Bronchial epithelial cell (primary cell): ENCODE data around the gene ABO. TPM values are rescaled to one million over a fixed set of nuclear protein-coding genes. Genes with fewer than 3 reads are reported as not detected.

Source experiments
- DNase-seq: peaks from one replicate; pipeline ENCODE4 v3.0.0-alpha.2; 2010; ENCODE audit warnings: low read depth
- FAIRE-seq: peaks from 2 replicates; lab custom pipeline; 2011; peaks lifted over from hg19 to GRCh38; lab: Jason Lieb, UNC
- H3K27me3 ChIP-seq: 2 replicates; pipeline ENCODE4 v1.5.1; 2011; ENCODE audit warnings: low read length; ENCODE audit not compliant: control insufficient read depth, insufficient read depth
- H3K36me3 ChIP-seq: 2 replicates; pipeline ENCODE4 v1.5.1; 2011; ENCODE audit warnings: low read length; ENCODE audit not compliant: control insufficient read depth, insufficient read depth
- H3K4me3 ChIP-seq: 2 replicates; pipeline ENCODE4 v1.5.1; 2011; ENCODE audit warnings: mild to moderate bottlenecking, low read depth, low read length, control low read depth
- CTCF ChIP-seq: IDR thresholded peaks from 2 replicates; pipeline ENCODE4 v1.5.1; 2011; ENCODE audit warnings: mild to moderate bottlenecking, moderate library complexity, low read length, control low read depth, inconsistent platforms; ENCODE audit not compliant: insufficient read depth, severe bottlenecking
- total RNA-seq: library from RNA; depleted of rRNA; stranded (reverse); fragments of >200 nt; gene quantifications from 2 replicates; pipeline ENCODE4 v1.2.1, GENCODE V29; 2014

Gene ABO
- total RNA-seq, 1 donor from 2014 or later, result 1.8 TPM

GRCh38 chr9:133276923-133277322, 1.9 kb upstream of the ABO start:
- no peak for DNase-seq
- peaks cover 11% of the 10 kb centered on the region for H3K27me3 ChIP-seq
- H3K4me3 ChIP-seq, result no peak overlapping the region
- no peaks in the 10 kb centered on the region for H3K36me3 ChIP-seq
- no peak for TF ChIP-seq CTCF
- FAIRE-seq, result no peak

DNA sequence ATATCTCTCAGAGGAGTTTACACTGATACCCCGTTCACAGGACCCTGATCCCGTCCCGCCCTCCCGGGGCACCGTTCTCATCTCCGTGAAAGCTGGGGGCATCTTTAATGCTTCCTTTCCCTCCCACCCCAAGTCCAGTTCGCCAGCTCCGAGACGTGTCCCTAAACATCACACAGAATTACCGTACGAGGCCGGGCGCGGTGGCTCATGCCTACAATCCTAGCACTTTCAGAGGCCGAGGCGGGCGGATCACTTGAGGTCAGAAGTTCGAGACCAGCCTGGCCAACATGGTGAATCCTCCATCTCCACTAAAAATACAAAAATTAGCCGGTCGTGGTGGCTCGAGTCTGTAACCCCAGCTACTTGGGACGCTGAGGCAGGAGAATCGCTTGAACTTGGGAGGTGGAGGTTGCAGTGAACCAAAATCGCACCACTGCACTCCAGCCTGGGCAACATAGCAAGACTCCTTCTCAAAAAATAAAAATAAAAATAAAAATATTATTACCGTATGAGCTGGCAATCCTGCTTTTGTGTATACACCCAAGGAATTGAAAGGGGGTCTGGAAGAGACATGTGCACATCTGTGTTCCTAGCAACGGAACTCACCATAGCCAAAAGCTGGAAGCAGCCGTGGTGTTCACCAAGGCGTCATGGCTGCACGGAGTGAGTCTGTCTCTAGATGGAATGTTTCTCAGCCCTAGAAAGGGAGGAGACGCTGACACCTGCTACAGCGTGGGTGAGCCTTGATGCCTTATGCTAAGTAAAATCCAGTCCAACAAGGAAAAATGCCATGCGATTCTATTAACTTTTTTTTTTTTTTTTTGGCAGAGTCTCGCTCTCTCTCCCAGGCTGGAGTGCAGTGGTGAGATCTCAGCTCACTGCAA, 1.2 kb upstream of the ABO start:
- H3K27me3 ChIP-seq, result peaks cover 10% of the 10 kb centered on the region
- no peak for DNase-seq

DNA sequence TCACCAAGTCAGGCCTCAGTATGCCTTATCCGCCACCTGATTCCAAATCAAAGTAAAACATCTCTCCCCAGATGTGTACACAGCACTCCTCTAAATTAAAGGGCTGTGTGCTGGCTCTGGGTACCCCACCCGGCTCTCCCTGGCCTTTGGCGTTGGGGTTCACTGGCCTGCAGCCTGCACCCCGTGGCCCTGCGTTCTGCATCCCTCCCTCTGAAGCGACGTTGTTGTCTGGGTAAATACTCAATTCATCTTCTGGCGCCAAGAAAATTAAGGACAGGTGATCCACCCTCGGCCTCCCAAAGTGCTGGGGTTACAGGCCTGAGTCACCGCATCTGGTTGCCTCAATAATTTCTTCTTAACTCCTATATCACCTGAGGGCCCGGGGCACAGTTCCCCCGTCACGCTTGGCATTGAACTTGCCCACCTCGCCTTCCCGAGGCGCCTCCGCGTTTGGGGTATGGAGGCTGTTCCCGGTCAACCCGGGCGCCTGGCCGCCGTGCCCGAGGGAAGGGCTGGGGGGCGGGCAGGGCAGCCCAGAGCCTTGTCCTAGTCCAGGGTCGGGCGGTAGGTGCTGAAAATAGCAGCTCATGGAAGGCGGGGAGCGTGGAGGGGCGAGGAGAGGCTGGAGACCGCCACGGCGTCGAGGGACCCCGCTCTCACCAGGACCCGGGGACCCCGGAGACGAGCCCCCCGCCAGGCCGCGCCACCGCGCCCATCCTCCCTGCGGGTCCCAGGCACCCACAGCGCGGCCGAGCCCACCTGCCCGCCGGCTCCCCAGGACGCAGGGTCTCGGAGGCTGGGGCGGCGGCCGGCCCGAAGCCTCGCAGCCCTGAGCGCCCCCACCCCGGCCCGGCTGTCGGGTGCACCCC, 531 bp downstream of the ABO start:
- H3K36me3 ChIP-seq, result no peaks in the 10 kb centered on the region
- TF ChIP-seq CTCF, result no peak
- H3K27me3 ChIP-seq, result peaks cover 5% of the 10 kb centered on the region
- peak overlapping the region; percentile 9 for H3K4me3 ChIP-seq
- DNase-seq (no peak), FAIRE-seq (no peak)

More for the DNA sequence above, 1.2 kb upstream of the ABO start:
- Histone ChIP-seq H3K4me3 (no peak overlapping the region), H3K36me3 (no peaks in the 10 kb centered on the region)
- no peak for FAIRE-seq
- no peak for TF ChIP-seq CTCF

DNA sequence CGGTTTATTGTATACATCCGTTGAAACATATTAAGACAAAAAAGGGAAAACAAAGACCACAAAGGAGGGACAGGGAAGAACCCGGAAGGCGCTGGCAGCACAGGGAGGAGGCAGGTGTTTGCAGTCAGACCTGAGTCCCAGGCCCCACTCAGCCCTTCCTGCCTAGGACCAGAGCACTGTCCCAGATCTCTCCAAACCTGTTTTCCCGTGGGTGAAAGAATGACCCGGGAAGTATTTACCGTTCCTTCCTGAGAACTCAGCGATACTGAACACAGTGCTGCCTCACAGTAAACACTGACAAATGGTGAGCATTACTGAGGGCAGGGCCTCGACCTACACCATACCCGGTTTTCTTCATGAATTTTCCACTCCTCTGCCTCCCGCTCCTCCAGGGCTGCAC, 1.2 kb downstream of the ABO start:
- no peak for TF ChIP-seq CTCF
- FAIRE-seq, result no peak
- DNase-seq, result no peak
- H3K4me3 ChIP-seq, result no peak overlapping the region
- no peaks in the 10 kb centered on the region for H3K36me3 ChIP-seq
- H3K27me3 ChIP-seq, result peaks cover 5% of the 10 kb centered on the region

- Histone ChIP-seq H3K27me3 (peaks cover 5% of the 10 kb centered on the region), H3K36me3 (no peaks in the 10 kb centered on the region), H3K4me3 (no peak overlapping the region)
- FAIRE-seq, result no peak
- TF ChIP-seq CTCF, result no peak
- no peak for DNase-seq
Measured at GRCh38 chr9:133273098-133273497, 1.9 kb downstream of the ABO start.
